Measurements from ENCODE around the gene ACAT2.
"Not testable (repeated sequence)": the region's sequence is repeated elsewhere in the genome, so short reads cannot be mapped to it uniquely, and the experiment has no call there.

Gene ACAT2

DNA sequence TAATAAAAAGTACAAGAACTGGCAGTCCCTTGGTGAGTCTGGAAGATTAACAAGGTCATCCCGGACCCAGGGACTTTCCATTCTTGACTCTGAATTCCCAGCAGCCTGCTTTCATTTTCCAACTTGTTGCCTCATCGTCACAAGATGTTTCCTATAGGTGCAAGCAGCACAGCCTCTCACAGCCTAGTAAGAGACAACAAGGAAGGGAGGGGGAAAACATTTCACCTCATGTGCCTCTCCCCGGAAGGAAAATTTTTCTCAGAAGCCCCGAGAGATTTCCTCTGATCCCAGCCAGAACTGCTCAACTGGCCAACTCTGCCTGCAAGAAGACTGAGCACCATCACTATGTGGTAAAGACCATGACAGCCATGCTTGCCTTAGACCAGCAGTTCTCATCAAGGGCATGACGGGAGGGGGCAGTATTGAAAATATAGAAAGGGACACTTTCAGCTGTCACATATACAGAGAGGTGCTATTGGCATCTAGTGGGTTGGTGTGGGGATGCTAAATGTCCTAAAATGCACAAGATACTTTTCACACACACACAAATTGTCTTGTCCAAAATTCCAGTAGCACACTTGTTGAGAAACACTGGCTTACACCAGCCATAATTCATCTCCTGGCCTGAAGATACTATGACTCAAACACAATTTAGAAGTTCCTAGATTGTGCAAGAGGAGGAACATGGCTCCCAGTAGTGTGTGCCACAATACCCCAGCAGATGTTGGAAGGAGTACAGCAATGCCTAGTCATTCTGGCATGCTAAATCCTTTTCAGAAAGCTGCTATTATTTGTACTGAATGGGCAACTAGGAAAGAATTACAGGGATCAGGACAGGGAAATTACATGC, 45.4 kb upstream of the ACAT2 start:
- H3K27ac ChIP-seq: peak overlapping the region; percentile 84
- CTCF ChIA-PET: no interaction called here
- peak; percentile 78 for DNase-seq (ENCODE audit: low spot score)
- TF ChIP-seq, protein P1, sequence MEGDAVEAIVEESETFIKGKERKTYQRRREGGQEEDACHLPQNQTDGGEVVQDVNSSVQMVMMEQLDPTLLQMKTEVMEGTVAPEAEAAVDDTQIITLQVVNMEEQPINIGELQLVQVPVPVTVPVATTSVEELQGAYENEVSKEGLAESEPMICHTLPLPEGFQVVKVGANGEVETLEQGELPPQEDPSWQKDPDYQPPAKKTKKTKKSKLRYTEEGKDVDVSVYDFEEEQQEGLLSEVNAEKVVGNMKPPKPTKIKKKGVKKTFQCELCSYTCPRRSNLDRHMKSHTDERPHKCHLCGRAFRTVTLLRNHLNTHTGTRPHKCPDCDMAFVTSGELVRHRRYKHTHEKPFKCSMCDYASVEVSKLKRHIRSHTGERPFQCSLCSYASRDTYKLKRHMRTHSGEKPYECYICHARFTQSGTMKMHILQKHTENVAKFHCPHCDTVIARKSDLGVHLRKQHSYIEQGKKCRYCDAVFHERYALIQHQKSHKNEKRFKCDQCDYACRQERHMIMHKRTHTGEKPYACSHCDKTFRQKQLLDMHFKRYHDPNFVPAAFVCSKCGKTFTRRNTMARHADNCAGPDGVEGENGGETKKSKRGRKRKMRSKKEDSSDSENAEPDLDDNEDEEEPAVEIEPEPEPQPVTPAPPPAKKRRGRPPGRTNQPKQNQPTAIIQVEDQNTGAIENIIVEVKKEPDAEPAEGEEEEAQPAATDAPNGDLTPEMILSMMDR (conservative IDR thresholded peaks at IDR 0.05; ENCODE audit: low read depth): no peak
- POLR2A ChIA-PET (ENCODE audit: low non-redundant PET): interaction anchor here (0.6 kb wide), 1 partner anchor 16 kb away, joined by 3 read pairs; no protein-coding TSS in a partner anchor

DNA sequence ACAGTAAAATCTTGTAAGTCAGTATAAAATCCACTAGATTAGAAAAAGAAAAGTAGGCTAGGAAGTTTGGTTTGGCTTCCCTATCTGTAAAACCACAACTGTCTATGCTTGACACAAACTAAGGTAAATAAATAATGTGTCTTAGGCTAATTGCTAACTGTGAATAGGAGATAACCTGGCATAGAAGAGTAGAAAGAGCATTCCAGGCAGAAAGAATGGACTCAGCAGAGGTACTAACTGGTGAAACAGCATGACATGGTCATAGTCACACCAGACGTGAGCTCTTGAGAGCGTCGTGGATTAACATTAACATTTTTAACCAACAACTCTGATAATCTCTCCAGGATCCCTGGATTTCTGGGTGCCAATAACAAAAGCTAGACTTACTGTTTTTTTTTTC, 43.2 kb upstream of the ACAT2 start:
- no peak overlapping the region for H3K27ac ChIP-seq
- DNase-seq (ENCODE audit: low spot score): no peak
- ChIA-PET CTCF (interaction anchor here (0.6 to 1.0 kb wide), 3 partner anchors 27 to 397 kb away, joined by 3 to 4 read pairs (median 3); no protein-coding TSS in a partner anchor), POLR2A (ENCODE audit: low non-redundant PET) (no interaction called here)
- TF ChIP-seq, protein P1 (conservative IDR thresholded peaks at IDR 0.05; ENCODE audit: low read depth): no peak

DNA sequence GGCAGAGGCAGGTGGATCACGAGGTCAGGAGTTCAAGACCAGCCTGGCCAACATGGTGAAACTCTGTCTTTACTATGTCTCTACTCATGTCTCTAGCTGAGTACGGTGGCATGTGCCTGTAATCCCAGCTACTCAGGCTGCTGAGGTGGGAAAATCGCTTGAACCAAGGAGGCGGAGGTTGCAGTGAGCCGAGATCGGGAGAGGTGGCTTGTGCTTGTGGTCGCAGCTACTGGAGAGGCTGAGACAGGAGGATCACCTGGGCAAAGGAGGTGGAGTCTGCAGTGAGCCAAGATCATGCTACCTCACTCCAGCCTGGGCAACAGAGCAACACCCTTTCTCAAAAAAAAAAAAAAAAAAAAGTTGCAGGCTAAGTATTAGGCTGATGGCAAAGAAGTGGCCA, 42.6 kb upstream of the ACAT2 start:
- ChIA-PET POLR2A (ENCODE audit: low non-redundant PET) (no interaction called here), CTCF (interaction anchor here (0.6 to 1.0 kb wide), 2 partner anchors 28 to 367 kb away, joined by 3 to 4 read pairs; no protein-coding TSS in a partner anchor)
- no peak for DNase-seq (ENCODE audit: low spot score)
- TF ChIP-seq, protein P1 (conservative IDR thresholded peaks at IDR 0.05; ENCODE audit: low read depth): no peak
- 0 out of 2 replicates have a peak overlapping the region, but pooled peaks have one; percentile 21 for H3K27ac ChIP-seq

DNA sequence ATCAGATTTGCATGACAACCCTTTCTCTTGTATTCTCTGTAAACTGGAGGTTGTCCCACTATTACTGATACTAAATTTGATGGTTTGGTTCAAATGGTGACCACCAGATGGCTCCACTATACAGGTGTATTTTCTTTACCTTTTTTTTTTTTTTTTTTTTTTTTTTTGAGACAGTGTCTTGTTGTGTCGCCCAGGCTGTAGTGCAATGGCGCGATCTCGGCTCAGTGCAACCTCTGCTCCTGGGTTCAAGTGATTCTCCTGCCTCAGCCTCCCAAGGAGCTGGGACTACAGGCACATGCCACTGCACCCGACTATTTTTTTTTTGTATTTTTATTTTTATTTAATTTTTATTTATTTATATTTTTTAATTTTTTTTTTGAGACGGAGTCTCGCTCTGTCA, 41.1 kb upstream of the ACAT2 start:
- H3K27ac ChIP-seq: peak overlapping the region; percentile 6; the same call in 1 of the 2 replicates
- TF ChIP-seq, protein P1 (conservative IDR thresholded peaks at IDR 0.05; ENCODE audit: low read depth): peak; percentile 58
- ChIA-PET POLR2A (ENCODE audit: low non-redundant PET) (no interaction called here), CTCF (interaction anchor here (0.6 to 1.2 kb wide), 6 partner anchors 9 to 548 kb away, joined by 3 to 8 read pairs (median 3); no protein-coding TSS in a partner anchor)
- peak; percentile 59 for DNase-seq (ENCODE audit: low spot score)

DNA sequence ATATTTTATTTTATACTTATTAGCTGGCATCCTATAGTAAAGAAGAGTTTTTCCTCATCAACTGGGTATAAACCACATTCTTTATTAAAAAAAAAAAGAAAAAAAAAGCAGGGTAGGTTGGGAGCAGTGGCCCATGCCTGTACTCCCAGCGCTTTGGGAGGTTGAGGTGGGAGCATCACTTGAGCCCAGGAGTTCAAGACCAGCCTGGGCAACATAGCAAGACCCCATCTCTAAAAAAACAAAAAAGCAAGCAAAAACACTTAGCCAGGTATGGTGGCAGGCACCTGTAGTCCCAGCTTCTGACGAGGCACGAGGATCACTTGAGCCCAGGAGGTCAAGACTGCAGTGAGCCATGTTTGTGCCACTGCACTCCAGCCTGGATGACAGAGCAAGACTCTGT, 39.9 kb upstream of the ACAT2 start:
- H3K27ac ChIP-seq; POLR2A ChIA-PET (ENCODE audit: low non-redundant PET); DNase-seq (ENCODE audit: low spot score); CTCF ChIA-PET: not testable (repeated sequence)

DNA sequence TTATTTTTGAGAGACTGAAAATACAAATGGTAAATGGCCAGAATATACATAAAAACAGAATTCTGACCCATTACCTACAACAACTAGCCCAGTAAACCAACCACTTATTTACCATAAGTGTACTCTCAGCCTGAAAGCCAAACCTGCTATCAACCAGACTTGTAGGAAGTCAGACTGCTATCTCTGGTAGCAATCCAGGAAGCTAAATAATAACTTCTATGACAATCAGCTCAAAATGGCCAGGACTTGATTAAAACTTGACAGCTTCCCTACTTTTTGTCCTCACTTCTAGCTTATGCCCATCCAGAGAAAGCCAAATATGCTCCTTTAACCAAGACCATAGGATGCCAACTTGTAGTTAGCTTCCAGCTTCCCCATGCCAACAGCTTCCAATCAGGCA, 39.2 kb upstream of the ACAT2 start:
- CTCF ChIA-PET: no interaction called here
- H3K27ac ChIP-seq: no peak overlapping the region
- POLR2A ChIA-PET (ENCODE audit: low non-redundant PET): no interaction called here
- TF ChIP-seq, protein P1 (conservative IDR thresholded peaks at IDR 0.05; ENCODE audit: low read depth): no peak
- DNase-seq (ENCODE audit: low spot score): no peak

DNA sequence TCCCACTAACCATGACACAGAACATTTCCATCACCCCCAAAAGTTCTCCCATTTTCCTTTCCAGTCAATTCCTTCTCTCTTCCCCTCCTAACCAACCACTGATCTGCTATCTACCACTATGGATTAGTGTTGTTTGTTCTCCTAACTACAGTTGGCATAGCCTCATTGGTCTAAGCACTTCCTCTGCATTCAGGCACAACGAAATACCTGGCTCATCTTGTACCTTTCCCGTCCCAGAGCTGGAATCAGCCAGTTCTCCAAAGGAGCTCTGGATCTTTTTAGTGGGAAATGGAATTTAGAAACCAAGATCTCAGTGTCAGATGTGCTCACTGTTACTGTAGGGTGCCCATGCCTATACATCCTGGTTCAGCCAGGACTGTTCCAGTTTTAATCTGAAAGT, 38.6 kb upstream of the ACAT2 start:
- CTCF ChIA-PET: no interaction called here
- DNase-seq (ENCODE audit: low spot score): no peak
- H3K27ac ChIP-seq: no peak overlapping the region
- POLR2A ChIA-PET (ENCODE audit: low non-redundant PET): no interaction called here
- TF ChIP-seq, protein P1 (conservative IDR thresholded peaks at IDR 0.05; ENCODE audit: low read depth): no peak

All from RWPE1 (cell line).